Hepatocyte (in vitro differentiated cells): ENCODE measurements around the gene CPB1.

ENCODE experiments used
- EZH2 ChIP-seq: fragments of 200-600 bp; sonication (generic); IDR thresholded peaks from 2 replicates; pipeline ENCODE4 v1.6.1; 2016; ENCODE audit warnings: antibody characterized with exemption, mild to moderate bottlenecking, borderline replicate concordance
- TF ChIP-seq, protein P1 (sequence below): fragments of 200-600 bp; sonication (generic); IDR thresholded peaks from 2 replicates; pipeline ENCODE4 v1.5.1; 2016; ENCODE audit warnings: antibody characterized with exemption, mild to moderate bottlenecking; ENCODE audit not compliant: poor library complexity

GRCh38 chr3:148827585-148827984 is at the start of gene CPB1:
- TF ChIP-seq, protein P1, sequence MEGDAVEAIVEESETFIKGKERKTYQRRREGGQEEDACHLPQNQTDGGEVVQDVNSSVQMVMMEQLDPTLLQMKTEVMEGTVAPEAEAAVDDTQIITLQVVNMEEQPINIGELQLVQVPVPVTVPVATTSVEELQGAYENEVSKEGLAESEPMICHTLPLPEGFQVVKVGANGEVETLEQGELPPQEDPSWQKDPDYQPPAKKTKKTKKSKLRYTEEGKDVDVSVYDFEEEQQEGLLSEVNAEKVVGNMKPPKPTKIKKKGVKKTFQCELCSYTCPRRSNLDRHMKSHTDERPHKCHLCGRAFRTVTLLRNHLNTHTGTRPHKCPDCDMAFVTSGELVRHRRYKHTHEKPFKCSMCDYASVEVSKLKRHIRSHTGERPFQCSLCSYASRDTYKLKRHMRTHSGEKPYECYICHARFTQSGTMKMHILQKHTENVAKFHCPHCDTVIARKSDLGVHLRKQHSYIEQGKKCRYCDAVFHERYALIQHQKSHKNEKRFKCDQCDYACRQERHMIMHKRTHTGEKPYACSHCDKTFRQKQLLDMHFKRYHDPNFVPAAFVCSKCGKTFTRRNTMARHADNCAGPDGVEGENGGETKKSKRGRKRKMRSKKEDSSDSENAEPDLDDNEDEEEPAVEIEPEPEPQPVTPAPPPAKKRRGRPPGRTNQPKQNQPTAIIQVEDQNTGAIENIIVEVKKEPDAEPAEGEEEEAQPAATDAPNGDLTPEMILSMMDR, result no peak
- TF ChIP-seq EZH2, result no peak
